Cardiac fibroblast (primary cell): ENCODE measurements around the gene BAZ1A.
A peak's percentile ranks its signal among the peaks of the same experiment; 100 is the strongest.

Experiments used
- DNase-seq, 2 donors: peaks; one replicate each; pipeline versions ENCODE4 v3.0.0 to v3.0.0-alpha.2; 2010; ENCODE audit warnings: low read depth in 2 of 2
- H3K4me3 ChIP-seq, 2 donors: replicated peaks in 1 of 2; 1 replicate in 1 of 2; 2 replicates in 1 of 2; pipeline ENCODE4 v1.5.1; 2011; ENCODE audit warnings: low read depth in 2 of 2, low read length in 2 of 2, mild to moderate bottlenecking in 2 of 2, moderate library complexity in 1 of 2
- TF ChIP-seq, protein P1 (sequence below): IDR thresholded peaks from one replicate; pipeline ENCODE4 v1.5.1; 2011; ENCODE audit warnings: low read depth, mild to moderate bottlenecking, low read length, inconsistent platforms

Gene BAZ1A

GRCh38 chr14:34853041-34853440 lies 22.1 kb downstream of the BAZ1A start:
- peak in 1 of 2 donors; percentile 80 for DNase-seq
- TF ChIP-seq, protein P1, sequence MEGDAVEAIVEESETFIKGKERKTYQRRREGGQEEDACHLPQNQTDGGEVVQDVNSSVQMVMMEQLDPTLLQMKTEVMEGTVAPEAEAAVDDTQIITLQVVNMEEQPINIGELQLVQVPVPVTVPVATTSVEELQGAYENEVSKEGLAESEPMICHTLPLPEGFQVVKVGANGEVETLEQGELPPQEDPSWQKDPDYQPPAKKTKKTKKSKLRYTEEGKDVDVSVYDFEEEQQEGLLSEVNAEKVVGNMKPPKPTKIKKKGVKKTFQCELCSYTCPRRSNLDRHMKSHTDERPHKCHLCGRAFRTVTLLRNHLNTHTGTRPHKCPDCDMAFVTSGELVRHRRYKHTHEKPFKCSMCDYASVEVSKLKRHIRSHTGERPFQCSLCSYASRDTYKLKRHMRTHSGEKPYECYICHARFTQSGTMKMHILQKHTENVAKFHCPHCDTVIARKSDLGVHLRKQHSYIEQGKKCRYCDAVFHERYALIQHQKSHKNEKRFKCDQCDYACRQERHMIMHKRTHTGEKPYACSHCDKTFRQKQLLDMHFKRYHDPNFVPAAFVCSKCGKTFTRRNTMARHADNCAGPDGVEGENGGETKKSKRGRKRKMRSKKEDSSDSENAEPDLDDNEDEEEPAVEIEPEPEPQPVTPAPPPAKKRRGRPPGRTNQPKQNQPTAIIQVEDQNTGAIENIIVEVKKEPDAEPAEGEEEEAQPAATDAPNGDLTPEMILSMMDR: no peak

GRCh38 chr14:34851395-34851794 lies 23.8 kb downstream of the BAZ1A start:
- TF ChIP-seq, protein P1: no peak
- DNase-seq: peak; percentile 77 to 95
- no peak overlapping the region for H3K4me3 ChIP-seq

More at GRCh38 chr14:34853041-34853440, 22.1 kb downstream of the BAZ1A start:
- H3K4me3 ChIP-seq: no peak overlapping the region

GRCh38 chr14:34845869-34846268 lies 29.3 kb downstream of the BAZ1A start:
- TF ChIP-seq, protein P1: no peak
- no peak overlapping the region for H3K4me3 ChIP-seq
- no peak for DNase-seq

GRCh38 chr14:34843011-34843554 lies 32.1 kb downstream of the BAZ1A start:
- TF ChIP-seq, protein P1: no peak
- no peak overlapping the region for H3K4me3 ChIP-seq
- DNase-seq: peak; percentile 69 to 75

DNA sequence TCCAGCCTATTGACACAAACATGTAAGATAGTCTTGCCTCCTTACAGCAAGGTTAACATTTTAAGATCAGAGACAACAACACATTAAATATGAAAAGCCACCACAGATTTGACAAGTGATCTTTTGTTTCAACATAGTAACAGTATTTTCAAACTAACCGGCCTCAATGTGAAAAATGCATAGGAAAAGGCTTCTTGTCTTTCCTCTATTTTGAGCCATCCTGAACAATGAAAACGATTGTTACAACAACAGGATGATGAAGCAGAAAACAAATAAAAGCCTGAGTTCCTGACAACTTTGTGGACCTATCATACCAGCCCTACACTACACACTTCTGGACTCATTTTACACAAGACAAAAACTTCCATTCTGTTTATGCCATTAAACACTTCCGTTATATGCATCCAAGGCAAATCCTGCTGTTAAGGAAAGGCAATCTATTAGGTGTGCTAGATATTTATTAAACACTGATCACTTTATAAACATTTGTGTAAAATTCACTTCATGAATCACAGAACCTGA lies 37.3 kb downstream of the BAZ1A start:
- TF ChIP-seq, protein P1: no peak
- no peak overlapping the region for H3K4me3 ChIP-seq
- peak in 1 of 2 donors; percentile 34 for DNase-seq

DNA sequence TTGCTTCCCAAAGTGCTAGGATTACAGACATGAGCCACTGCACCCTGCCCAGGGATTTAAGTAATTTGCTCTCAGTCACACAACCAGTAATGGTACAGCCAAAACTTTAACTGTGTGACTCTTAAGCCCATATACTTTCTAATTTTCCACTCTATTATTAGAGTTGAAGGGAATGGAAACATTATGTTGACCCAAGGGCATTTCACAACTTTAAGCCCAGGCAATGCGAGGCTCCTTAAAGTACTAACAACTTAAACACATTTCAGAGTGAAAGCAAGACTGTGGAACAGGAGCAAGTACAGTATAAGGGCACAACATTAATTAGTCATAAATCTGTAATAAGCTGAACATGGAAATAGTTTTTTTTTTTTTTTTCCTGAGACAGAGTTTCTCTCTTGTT lies 39.8 kb downstream of the BAZ1A start:
- DNase-seq: no peak
- H3K4me3 ChIP-seq: no peak overlapping the region
- TF ChIP-seq, protein P1: no peak
